Skin epidermis (tissue), 12 donors: Measurements from ENCODE around the gene ATF4.

Source experiments
- H3K27ac ChIP-seq, 21 experiments: fragments of 200-600 bp; sonication (generic) in 11 of 21; one replicate each; pipeline ENCODE4 v1.5.0; 2020; ENCODE audit warnings: mild to moderate bottlenecking in 3 of 21, inconsistent platforms in 2 of 21, moderate library complexity in 2 of 21
- H3K4me3 ChIP-seq, 7 experiments: fragments of 200-600 bp; sonication (generic) in 2 of 7; one replicate each; pipeline ENCODE4 v1.5.0; 2020; ENCODE audit warnings: inconsistent platforms in 2 of 7, mild to moderate bottlenecking in 2 of 7, moderate library complexity in 1 of 7

The ATF4 gene

DNA sequence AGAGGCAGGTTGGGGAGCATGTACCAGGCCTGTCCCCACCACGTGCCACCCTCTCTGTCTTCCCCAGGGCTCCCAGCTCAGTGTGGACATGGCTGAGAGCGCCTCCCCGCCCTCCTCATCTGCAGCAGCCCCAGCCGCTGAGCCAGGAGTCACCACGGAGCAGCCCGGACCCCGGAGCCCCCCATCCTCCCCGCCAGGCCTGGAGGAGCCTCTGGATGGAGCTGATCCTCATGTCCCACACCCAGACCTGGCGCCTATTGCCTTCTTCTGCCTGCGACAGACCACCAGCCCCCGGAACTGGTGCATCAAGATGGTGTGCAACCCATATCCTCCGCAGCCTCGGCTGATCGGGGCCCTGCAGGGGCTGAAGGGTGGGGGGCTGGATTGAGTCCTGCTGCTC, 50.3 kb downstream of the ATF4 start, which contains the start of gene CACNA1I:
CACNA1I (plus strand) TSS at position 89 of the 400 bp plus-strand sequence; CDS start at position 89, 0 bp downstream.
- no peak within 1 kb of the TSS for H3K4me3 ChIP-seq
- no peak within 1 kb of the TSS for H3K27ac ChIP-seq

DNA sequence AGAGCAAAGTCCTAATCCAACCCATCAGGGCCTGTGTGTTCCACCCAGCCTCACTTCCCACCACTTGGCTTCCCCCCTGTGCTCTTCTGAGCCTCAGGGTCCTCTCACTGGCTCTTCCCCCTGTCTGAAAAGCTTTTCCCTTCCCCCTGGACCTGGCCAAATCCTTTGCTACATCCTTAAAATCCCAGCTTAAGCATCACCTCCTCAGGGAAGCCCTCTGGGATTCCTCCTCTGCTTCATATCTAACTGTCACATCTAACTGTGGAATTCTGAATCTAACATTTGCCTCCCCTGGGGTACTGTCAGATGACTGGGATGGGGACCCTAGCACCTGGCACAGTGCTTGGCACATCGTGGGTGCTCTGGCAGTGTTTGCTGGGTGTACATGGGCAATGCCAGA, 51.2 kb downstream of the ATF4 start:
- Histone ChIP-seq H3K27ac (no peak overlapping the region), H3K4me3 (no peak overlapping the region)
